Gastroesophageal sphincter (tissue), 4 donors: Measurements from ENCODE around the gene RANBP17. TPM values are rescaled to one million over a fixed set of nuclear protein-coding genes. Genes with fewer than 3 reads are reported as not detected.
A peak's percentile ranks its signal among the peaks of the same experiment; 100 is the strongest.

ENCODE experiments used
- ATAC-seq: fragments of 150-250 bp; one replicate; pipeline ENCODE4 v1.9.1; 2016; ENCODE audit warnings: mild to moderate bottlenecking, moderate library complexity
- H3K27ac ChIP-seq, 4 donors: fragments of 200-600 bp; sonication (generic) in 3 of 4; 1 replicate in 3 of 4; 2 replicates in 1 of 4; pipeline ENCODE4 v1.5.1; 2016 to 2019
- H3K27me3 ChIP-seq: fragments of 200-600 bp; sonication (generic); one replicate; pipeline ENCODE4 v1.5.1; 2019
- H3K36me3 ChIP-seq, 2 donors: fragments of 200-600 bp; sonication (generic); one replicate each; pipeline ENCODE4 v1.5.1; 2019; ENCODE audit warnings: control low read depth in 1 of 2
- H3K4me1 ChIP-seq, 3 donors: fragments of 200-600 bp; sonication (generic); 1 replicate in 2 of 3; 2 replicates in 1 of 3; pipeline ENCODE4 v1.5.1; 2016 to 2019; ENCODE audit warnings: control low read depth in 2 of 3
- H3K4me3 ChIP-seq, 2 donors: fragments of 200-600 bp; sonication (generic); one replicate each; pipeline ENCODE4 v1.5.1; 2019; ENCODE audit warnings: mild to moderate bottlenecking in 1 of 2, moderate library complexity in 1 of 2
- H3K9me3 ChIP-seq, 3 donors: fragments of 200-600 bp; sonication (generic); one replicate each; pipeline ENCODE4 v1.5.1; 2017 to 2019; ENCODE audit warnings: control low read depth in 2 of 3
- CTCF ChIP-seq, 4 experiments: fragments of 200-600 bp in 2 of 4; fragments of 450-650 bp in 2 of 4; sonication (generic) in 1 of 4; IDR thresholded peaks; one replicate each; pipeline ENCODE4 v1.5.1; 2017 to 2019; ENCODE audit warnings: antibody characterized with exemption in 4 of 4, mild to moderate bottlenecking in 2 of 4, moderate library complexity in 2 of 4
- EP300 ChIP-seq: sonication (generic); formaldehyde crosslinking; IDR thresholded peaks from one replicate; pipeline ENCODE4 v1.6.1; 2017; ENCODE audit warnings: antibody characterized with exemption, mild to moderate bottlenecking
- POLR2A ChIP-seq, 2 donors: fragments of 450-650 bp; IDR thresholded peaks; one replicate each; pipeline ENCODE4 v1.6.1; 2017; ENCODE audit warnings: antibody characterized with exemption in 2 of 2, mild to moderate bottlenecking in 2 of 2, moderate library complexity in 1 of 2
- POLR2AphosphoS5 ChIP-seq: sonication (generic); formaldehyde crosslinking; IDR thresholded peaks from one replicate; pipeline ENCODE4 v1.6.1; 2017; ENCODE audit warnings: antibody characterized with exemption
- whole genome bisulfite sequencing, 2 donors: methylation state at CpG; one replicate each; pipeline ENCODE4 v1.1.5; 2018; ENCODE audit warnings: low coverage in 1 of 2; 5-methylcytosine and 5-hydroxymethylcytosine counted together
- total RNA-seq, 4 donors: library from RNA; depleted of rRNA; stranded (reverse); fragments of >200 nt; gene quantifications; one replicate each; pipeline ENCODE4 v1.1.0, GENCODE V29; 2016

RANBP17 gene
- total RNA-seq, 4 donors from 2014 or later, result 7.7 to 21.7 (median 13.8) TPM

GRCh38 chr5:171307789-171308452 is 446.1 kb downstream of the RANBP17 start:
- H3K36me3 ChIP-seq, result no peaks in the 10 kb centered on the region
- TF ChIP-seq POLR2AphosphoS5 (no peak), POLR2A (IDR thresholded peaks at IDR 0.05) (no peak), EP300 (no peak), CTCF (IDR thresholded peaks at IDR 0.05) (no peak)
- no peak for ATAC-seq
- peaks cover 92% of the 10 kb centered on the region for H3K27me3 ChIP-seq
- 27 to 33% methylated on average over 3 to 21 of the region's 42 CpGs for WGBS, 2 donors
- H3K9me3 ChIP-seq, result no peaks in the 10 kb centered on the region
- H3K27ac ChIP-seq, result no peak overlapping the region
- H3K4me1 ChIP-seq, result peaks cover 0 to 51% (median 33%) of the 10 kb centered on the region in 3 donors
- H3K4me3 ChIP-seq, result no peak overlapping the region

- H3K27me3 ChIP-seq, result peaks cover 99% of the 10 kb centered on the region
- H3K4me1 ChIP-seq, result peaks cover 0 to 58% (median 33%) of the 10 kb centered on the region in 3 donors
- no peak for TF ChIP-seq POLR2A (IDR thresholded peaks at IDR 0.05)
- TF ChIP-seq POLR2AphosphoS5, result no peak
- TF ChIP-seq CTCF (IDR thresholded peaks at IDR 0.05), result no peak
- TF ChIP-seq EP300, result no peak
Observed at GRCh38 chr5:171308453-171309275, 446.8 kb downstream of the RANBP17 start, which contains the start of gene TLX3. TSS of gene TLX3 (plus strand) at chr5:171309248. CDS start at chr5:171309366, 118 bp downstream.

GRCh38 chr5:171309276-171310211 is 447.7 kb downstream of the RANBP17 start:
- H3K27ac ChIP-seq, result no peak overlapping the region
- H3K4me1 ChIP-seq, result peaks cover 0 to 66% (median 33%) of the 10 kb centered on the region in 3 donors
- no peak for ATAC-seq
- H3K27me3 ChIP-seq, result peaks cover 100% of the 10 kb centered on the region
- no peak overlapping the region for H3K4me3 ChIP-seq
- WGBS, 2 donors, result no CpG with 5 or more reads among the region's 106 CpGs
- H3K36me3 ChIP-seq, result no peaks in the 10 kb centered on the region
- no peaks in the 10 kb centered on the region for H3K9me3 ChIP-seq
- TF ChIP-seq POLR2A (IDR thresholded peaks at IDR 0.05) (no peak), CTCF (IDR thresholded peaks at IDR 0.05) (no peak), POLR2AphosphoS5 (no peak), EP300 (no peak)

More at GRCh38 chr5:171308453-171309275, 446.8 kb downstream of the RANBP17 start, which contains the start of gene TLX3:
- Histone ChIP-seq H3K9me3 (no peaks in the 10 kb centered on the region), H3K4me3 (no peak within 1 kb of the TSS), H3K36me3 (no peaks in the 10 kb centered on the region), H3K27ac (no peak within 1 kb of the TSS)
- no peak for ATAC-seq
- WGBS, 2 donors, result 4 to 12% methylated on average over 9 to 15 of the region's 73 CpGs

- H3K9me3 ChIP-seq, result no peaks in the 10 kb centered on the region
- no peaks in the 10 kb centered on the region for H3K36me3 ChIP-seq
- 6 to 13% methylated on average over 3 to 25 of the region's 41 CpGs for WGBS, 2 donors
- H3K27me3 ChIP-seq, result peaks cover 100% of the 10 kb centered on the region
- H3K27ac ChIP-seq, result no peak overlapping the region
- H3K4me3 ChIP-seq, result no peak overlapping the region
- peaks cover 0 to 74% (median 40%) of the 10 kb centered on the region in 3 donors for H3K4me1 ChIP-seq
- TF ChIP-seq CTCF (IDR thresholded peaks at IDR 0.05), result peak in 1 of 4 experiments; percentile 9
- no peak for TF ChIP-seq POLR2A (IDR thresholded peaks at IDR 0.05)
- no peak for TF ChIP-seq POLR2AphosphoS5
- ATAC-seq, result no peak
Observed at GRCh38 chr5:171310212-171310818, 448.5 kb downstream of the RANBP17 start.
